Natural killer cell (primary cell): ENCODE data around the gene DAB2. TPM values are rescaled to one million over a fixed set of nuclear protein-coding genes. Genes with fewer than 3 reads are reported as not detected.

Source experiments
- ATAC-seq, 3 donors: fragments of 150-1000 bp in 2 of 3; fragments of 200-7000 bp in 1 of 3; cut with Tn5 transposase; 1 replicate in 1 of 3; 2 replicates in 2 of 3; pipeline ENCODE4 v1.10.0; 2021; ENCODE audit warnings: mild to moderate bottlenecking in 2 of 3, moderate library complexity in 2 of 3
- DNase-seq, 2 donors: peaks; one replicate each; pipeline versions ENCODE4 v3.0.0 to v3.0.0-alpha.2; 2013 to 2021; ENCODE audit warnings: mixed read lengths in 1 of 2
- H3K27ac ChIP-seq: one replicate; pipeline ENCODE4 v1.5.1; 2013; ENCODE audit warnings: mild to moderate bottlenecking, low read length
- H3K27me3 ChIP-seq: one replicate; pipeline ENCODE4 v1.6.1; 2013; ENCODE audit warnings: low read length; ENCODE audit not compliant: control insufficient read depth, insufficient read depth
- H3K36me3 ChIP-seq: one replicate; pipeline ENCODE4 v1.6.1; 2013; ENCODE audit warnings: low read length; ENCODE audit not compliant: control insufficient read depth, insufficient read depth
- H3K4me1 ChIP-seq: one replicate; pipeline ENCODE4 v1.6.1; 2013; ENCODE audit warnings: low read length; ENCODE audit not compliant: control insufficient read depth, insufficient read depth
- H3K4me3 ChIP-seq: one replicate; pipeline ENCODE4 v1.5.1; 2013; ENCODE audit warnings: low read length
- H3K9me3 ChIP-seq: one replicate; pipeline ENCODE4 v1.6.1; 2013; ENCODE audit warnings: low read length; ENCODE audit not compliant: control insufficient read depth, insufficient read depth
- H3K27ac Mint-ChIP-seq, 2 donors: one replicate each; pipeline ENCODE4 v1.8.0; 2022; ENCODE audit warnings: mild to moderate bottlenecking in 2 of 2, mixed read lengths in 2 of 2, moderate library complexity in 1 of 2
- H3K27me3 Mint-ChIP-seq, 2 donors: one replicate each; pipeline ENCODE4 v1.8.0; 2022; ENCODE audit warnings: low read depth in 2 of 2, mixed read lengths in 2 of 2
- H3K36me3 Mint-ChIP-seq: one replicate; pipeline ENCODE4 v1.8.0; 2022; ENCODE audit warnings: mixed read lengths
- H3K4me1 Mint-ChIP-seq, 2 donors: one replicate each; pipeline ENCODE4 v1.8.0; 2022; ENCODE audit warnings: mixed read lengths in 2 of 2
- H3K4me3 Mint-ChIP-seq: one replicate; pipeline ENCODE4 v1.8.0; 2022; ENCODE audit warnings: mild to moderate bottlenecking, moderate library complexity, mixed read lengths
- H3K9me3 Mint-ChIP-seq, 2 donors: one replicate each; pipeline ENCODE4 v1.8.0; 2022; ENCODE audit warnings: mixed read lengths in 2 of 2
- CTCF ChIP-seq: fragments of 200-600 bp; IDR thresholded peaks from one replicate; pipeline ENCODE4 v1.8.0; 2022; ENCODE audit warnings: antibody characterized with exemption
- WGBS: methylation state at CpG from one replicate; pipeline ENCODE4 v1.1.7; 2013; ENCODE audit warnings: missing lambda C conversion rate; ENCODE audit not compliant: insufficient coverage; 5-methylcytosine and 5-hydroxymethylcytosine counted together
- intact Hi-C: fragments of 100-400 bp; cut with micrococcal nuclease; formaldehyde crosslinking; loops from one replicate; pipeline ENCODE4 v1.14.2; 2022
- total RNA-seq, 4 donors: library from RNA; stranded (reverse); fragments of 120-200 nt in 1 of 4; gene quantifications; one replicate each; pipeline versions ENCODE4 v1.2.3 to v1.2.4, GENCODE V29; 2013 to 2022

The DAB2 gene
- total RNA-seq, 3 donors from 2014 or later (not counting 1 experiment from before 2014, with no cell fraction given) = 33.0 to 53.8 (median 36.9) TPM

GRCh38 chr5:39430461-39430860, 5.7 kb upstream of the DAB2 start:
- WGBS = 88% methylated on average over 2 of the region's 2 CpGs
- H3K27me3 ChIP-seq = no peaks in the 10 kb centered on the region
- no peaks in the 10 kb centered on the region for H3K4me1 Mint-ChIP-seq
- ATAC-seq = no peak
- DNase-seq = no peak
- no peak for TF ChIP-seq CTCF
- H3K9me3 Mint-ChIP-seq = no peaks in the 10 kb centered on the region
- H3K4me3 Mint-ChIP-seq = no peak overlapping the region
- no peak overlapping the region for H3K27ac Mint-ChIP-seq
- H3K4me1 ChIP-seq = no peaks in the 10 kb centered on the region
- no peak overlapping the region for H3K4me3 ChIP-seq
- H3K36me3 Mint-ChIP-seq = no peaks in the 10 kb centered on the region
- H3K9me3 ChIP-seq = no peaks in the 10 kb centered on the region
- H3K27ac ChIP-seq = no peak overlapping the region
- no peaks in the 10 kb centered on the region for H3K36me3 ChIP-seq
- no peaks in the 10 kb centered on the region for H3K27me3 Mint-ChIP-seq
- intact Hi-C loops = no loop called here

GRCh38 chr5:39428640-39429039, 3.9 kb upstream of the DAB2 start:
- no peak for ATAC-seq
- Mint-ChIP-seq H3K27ac (no peak overlapping the region), H3K27me3 (no peaks in the 10 kb centered on the region), H3K36me3 (no peaks in the 10 kb centered on the region), H3K9me3 (no peaks in the 10 kb centered on the region), H3K4me3 (no peak overlapping the region), H3K4me1 (peaks cover 6 to 9% of the 10 kb centered on the region in 2 donors)
- intact Hi-C loops = no loop called here
- Histone ChIP-seq H3K9me3 (no peaks in the 10 kb centered on the region), H3K4me3 (no peak overlapping the region), H3K36me3 (no peaks in the 10 kb centered on the region), H3K4me1 (peaks cover 17% of the 10 kb centered on the region), H3K27ac (no peak overlapping the region), H3K27me3 (no peaks in the 10 kb centered on the region)
- 98% methylated on average over 4 of the region's 4 CpGs for WGBS
- DNase-seq = no peak
- no peak for TF ChIP-seq CTCF

- intact Hi-C loops = no loop called here
- ATAC-seq (no peak), DNase-seq (no peak)
- Histone ChIP-seq H3K27ac (no peak overlapping the region), H3K4me1 (peaks cover 17% of the 10 kb centered on the region), H3K9me3 (no peaks in the 10 kb centered on the region), H3K4me3 (no peak overlapping the region), H3K27me3 (no peaks in the 10 kb centered on the region), H3K36me3 (no peaks in the 10 kb centered on the region)
- Mint-ChIP-seq H3K4me3 (peak overlapping the region; percentile 10), H3K4me1 (peaks cover 16 to 19% of the 10 kb centered on the region in 2 donors), H3K9me3 (no peaks in the 10 kb centered on the region), H3K36me3 (no peaks in the 10 kb centered on the region), H3K27me3 (no peaks in the 10 kb centered on the region), H3K27ac (no peak overlapping the region)
- no peak for TF ChIP-seq CTCF
These were observed 2.9 kb upstream of the DAB2 start for GRCh38 chr5:39427633-39428032.

GRCh38 chr5:39427229-39427628, 2.4 kb upstream of the DAB2 start:
- H3K27me3 Mint-ChIP-seq = no peaks in the 10 kb centered on the region
- H3K27ac ChIP-seq = no peak overlapping the region

More at GRCh38 chr5:39427229-39427628, 2.4 kb upstream of the DAB2 start:
- ATAC-seq (no peak), DNase-seq (no peak)
- Mint-ChIP-seq H3K9me3 (no peaks in the 10 kb centered on the region), H3K27ac (no peak overlapping the region), H3K4me3 (peak overlapping the region; percentile 10), H3K4me1 (peaks cover 20 to 23% of the 10 kb centered on the region in 2 donors), H3K36me3 (no peaks in the 10 kb centered on the region)
- WGBS = 81% methylated on average over 3 of the region's 3 CpGs
- Histone ChIP-seq H3K27me3 (no peaks in the 10 kb centered on the region), H3K4me3 (no peak overlapping the region), H3K36me3 (no peaks in the 10 kb centered on the region), H3K4me1 (peaks cover 17% of the 10 kb centered on the region), H3K9me3 (no peaks in the 10 kb centered on the region)
- no peak for TF ChIP-seq CTCF
- intact Hi-C loops = no loop called here
